Esophagus squamous epithelium (tissue), 4 donors: ENCODE data around the gene HLCS.

Source experiments
- CTCF ChIP-seq, 6 experiments: fragments of 450-650 bp in 4 of 6; fragments of 200-600 bp in 2 of 6; sonication (generic) in 2 of 6; IDR thresholded peaks; one replicate each; pipeline ENCODE4 v1.5.1; 2016 to 2019; ENCODE audit warnings: antibody characterized with exemption in 6 of 6, mild to moderate bottlenecking in 4 of 6, moderate library complexity in 4 of 6
- POLR2A ChIP-seq, 4 donors: fragments of 450-650 bp; IDR thresholded peaks; one replicate each; pipeline ENCODE4 v1.6.1; 2017; ENCODE audit warnings: antibody characterized with exemption in 4 of 4, mild to moderate bottlenecking in 4 of 4, moderate library complexity in 3 of 4

GRCh38 chr21:36732217-36732616, 234.3 kb downstream of the HLCS start:
- TF ChIP-seq POLR2A (IDR thresholded peaks at IDR 0.05) = no peak
- TF ChIP-seq CTCF (IDR thresholded peaks at IDR 0.05) = no peak
